ENCODE data around the gene RIPPLY3.
"Not testable (repeated sequence)": the region's sequence is repeated elsewhere in the genome, so short reads cannot be mapped to it uniquely, and the experiment has no call there.

RIPPLY3 gene

DNA sequence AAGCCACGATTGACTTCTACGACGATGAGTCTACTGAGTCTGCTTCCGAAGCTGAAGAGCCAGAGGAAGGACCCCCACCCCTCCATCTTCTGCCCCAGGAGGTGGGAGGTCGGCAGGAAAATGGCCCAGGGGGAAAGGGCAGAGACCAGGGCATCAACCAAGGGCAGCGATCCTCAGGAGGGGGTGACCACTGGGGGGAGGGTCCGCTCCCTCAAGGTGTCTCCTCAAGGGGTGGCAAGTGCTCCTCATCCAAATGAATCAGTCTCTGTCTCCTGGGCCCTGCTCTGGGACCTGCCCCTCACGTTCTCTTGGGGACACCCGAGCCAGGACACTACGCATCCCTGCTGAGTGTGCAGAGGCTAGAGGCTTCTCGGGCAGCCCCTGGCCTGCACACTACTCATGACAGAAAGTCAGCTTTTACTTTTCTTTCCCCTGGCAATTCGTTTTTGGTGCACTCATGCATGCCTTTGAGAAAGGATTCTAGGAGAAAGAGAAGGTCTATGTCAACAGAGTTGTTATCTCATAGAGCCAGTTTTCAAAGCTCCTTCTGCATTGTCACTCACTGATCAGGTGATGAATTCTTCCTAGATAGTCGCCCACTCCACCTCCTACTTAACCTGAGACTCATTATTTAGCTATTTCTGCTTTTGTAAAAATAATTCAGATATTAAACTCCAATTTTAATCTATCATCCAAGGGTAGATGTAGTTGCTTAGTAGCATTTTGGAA lies 11.6 kb downstream of the RIPPLY3 start:
- DNase-seq: no peak

DNA sequence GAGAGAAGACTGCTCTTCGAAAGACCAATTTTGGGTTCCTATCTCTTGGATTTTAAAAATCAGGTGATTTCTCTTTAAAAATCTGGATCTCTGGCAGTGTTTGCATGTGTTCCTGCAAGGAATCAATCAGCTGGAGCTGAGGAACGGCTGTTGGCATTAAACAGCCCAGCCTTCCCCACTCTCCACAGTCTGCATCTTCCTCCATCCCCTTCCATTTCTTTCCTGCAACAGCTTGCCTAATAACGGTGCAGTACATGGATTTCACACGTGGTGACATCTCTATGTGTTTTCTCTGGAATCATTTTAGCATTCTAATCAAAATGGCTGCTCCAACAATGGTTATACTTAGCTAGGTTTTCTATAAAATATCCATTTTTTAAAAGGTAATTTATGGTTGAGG lies 20.0 kb downstream of the RIPPLY3 start:
- no peak for DNase-seq

DNA sequence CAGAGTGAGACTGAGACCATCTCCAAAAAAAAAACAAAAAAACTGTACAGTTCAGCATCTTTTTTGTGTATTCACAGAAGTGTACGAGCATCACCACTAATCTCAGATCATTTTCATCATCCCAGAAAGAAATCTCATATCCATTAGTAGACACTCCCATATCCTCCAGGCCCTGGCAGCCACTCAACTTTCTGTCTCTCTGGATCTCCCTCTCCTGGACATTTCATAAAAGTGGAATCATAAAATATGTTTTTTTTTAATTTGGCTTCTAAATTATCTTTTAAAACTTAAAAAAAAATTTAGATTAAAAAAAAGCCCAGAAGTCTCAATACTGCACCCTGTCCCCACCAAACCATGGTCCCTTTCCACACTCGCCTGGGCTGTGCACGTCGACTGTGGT lies 22.1 kb downstream of the RIPPLY3 start:
- DNase-seq: no peak

DNA sequence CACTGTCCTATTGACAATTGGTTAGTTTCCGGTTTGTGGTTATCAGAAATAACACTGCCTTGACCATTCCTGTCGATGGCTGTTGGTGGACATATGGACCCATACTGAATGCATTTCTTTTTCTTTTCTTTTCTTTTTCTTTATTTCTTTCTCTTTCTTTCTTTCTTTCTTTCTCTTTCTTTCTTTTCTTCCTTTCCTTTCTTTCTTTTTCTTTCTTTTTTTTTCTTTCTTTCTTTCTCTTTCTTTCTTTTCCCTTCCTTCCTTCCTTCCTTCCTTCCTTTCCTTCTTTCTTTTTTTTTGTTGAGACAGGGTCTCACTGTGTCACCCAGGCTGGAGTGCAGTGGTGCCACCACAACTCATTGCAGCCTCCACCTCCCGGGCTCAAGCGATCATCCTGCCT lies 24.4 kb downstream of the RIPPLY3 start:
- DNase-seq: no peak

DNA sequence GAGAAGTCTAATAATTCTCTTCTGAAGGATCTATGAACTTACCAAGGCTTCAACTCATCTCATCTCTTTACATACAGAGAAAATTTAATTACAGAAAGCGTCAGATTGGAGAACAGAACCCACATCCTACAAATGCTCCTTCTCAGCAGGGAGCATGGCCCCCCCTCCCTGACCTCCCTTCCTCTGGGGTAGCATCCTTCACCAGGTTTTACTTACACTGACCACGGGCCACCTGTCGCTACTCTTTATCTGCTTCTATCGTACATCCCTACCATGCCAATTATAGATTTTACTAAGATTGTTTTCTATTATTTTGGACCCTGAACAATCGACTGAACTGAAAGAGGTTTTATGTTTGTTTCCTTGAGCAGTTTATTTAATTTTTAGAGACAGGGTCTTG lies 25.8 kb downstream of the RIPPLY3 start:
- no peak for DNase-seq

DNA sequence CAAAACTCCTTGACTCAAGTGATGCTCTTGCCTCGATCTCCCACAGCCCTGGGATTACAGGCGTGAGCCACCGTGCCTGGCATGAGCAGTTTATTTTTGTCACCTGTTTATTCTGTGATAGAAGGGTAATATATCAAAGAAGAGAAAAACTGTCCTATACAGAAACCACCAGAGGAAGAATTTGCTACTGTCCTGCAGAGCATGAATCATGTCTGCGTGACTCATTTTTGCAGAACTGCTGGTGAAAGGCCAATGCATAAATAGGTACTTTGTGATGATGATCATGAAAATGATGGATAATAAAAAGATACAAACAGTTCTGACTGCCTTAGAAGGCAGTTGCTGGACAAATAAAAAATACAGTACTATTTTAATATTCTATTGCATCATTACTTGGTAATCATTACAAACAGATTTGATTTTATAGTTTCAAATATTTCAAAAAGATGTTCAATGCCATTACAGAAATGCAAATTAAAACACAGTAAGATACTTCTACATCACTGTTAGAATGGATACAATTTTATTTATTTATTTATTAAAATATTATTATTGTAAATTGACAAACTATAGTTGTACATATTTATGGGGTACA lies 26.5 kb downstream of the RIPPLY3 start:
- DNase-seq: no peak

DNA sequence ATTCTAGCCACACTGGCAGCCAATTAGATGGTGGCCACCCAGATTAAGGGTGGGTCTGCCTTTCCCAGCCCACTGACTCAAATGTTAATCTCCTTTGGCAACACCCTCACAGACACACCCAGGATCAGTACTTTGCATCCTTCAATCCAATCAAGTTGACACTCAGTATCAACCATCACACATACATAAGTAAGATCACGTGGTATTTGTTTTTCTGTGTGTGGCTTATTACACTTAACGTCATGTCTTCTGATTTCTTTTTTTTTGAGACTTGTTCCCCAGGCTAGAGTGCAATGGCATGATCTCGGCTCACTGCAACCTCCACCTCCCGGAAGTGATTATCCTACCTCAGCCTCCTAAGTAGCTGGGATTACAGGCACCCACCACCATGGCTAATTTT lies 27.9 kb downstream of the RIPPLY3 start:
- not testable (repeated sequence) for DNase-seq

DNA sequence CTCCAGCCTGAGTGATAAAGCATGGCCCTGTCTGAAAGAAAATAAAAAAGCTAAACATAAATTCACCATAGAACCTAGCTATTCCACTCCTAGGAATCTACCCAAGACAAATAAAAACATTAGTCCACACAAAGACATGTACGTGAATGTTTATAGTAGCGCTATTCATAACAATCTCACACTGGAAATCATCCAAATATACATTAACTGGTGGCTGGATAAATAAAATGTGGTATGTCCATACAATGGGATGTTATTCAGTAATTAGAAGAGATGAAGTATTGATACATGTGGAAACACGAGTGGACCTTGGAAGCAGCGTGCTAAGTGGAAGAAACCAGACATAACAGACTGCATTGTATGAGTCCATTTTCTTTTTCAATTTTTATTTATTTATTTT lies 29.7 kb downstream of the RIPPLY3 start:
- DNase-seq: no peak

DNA sequence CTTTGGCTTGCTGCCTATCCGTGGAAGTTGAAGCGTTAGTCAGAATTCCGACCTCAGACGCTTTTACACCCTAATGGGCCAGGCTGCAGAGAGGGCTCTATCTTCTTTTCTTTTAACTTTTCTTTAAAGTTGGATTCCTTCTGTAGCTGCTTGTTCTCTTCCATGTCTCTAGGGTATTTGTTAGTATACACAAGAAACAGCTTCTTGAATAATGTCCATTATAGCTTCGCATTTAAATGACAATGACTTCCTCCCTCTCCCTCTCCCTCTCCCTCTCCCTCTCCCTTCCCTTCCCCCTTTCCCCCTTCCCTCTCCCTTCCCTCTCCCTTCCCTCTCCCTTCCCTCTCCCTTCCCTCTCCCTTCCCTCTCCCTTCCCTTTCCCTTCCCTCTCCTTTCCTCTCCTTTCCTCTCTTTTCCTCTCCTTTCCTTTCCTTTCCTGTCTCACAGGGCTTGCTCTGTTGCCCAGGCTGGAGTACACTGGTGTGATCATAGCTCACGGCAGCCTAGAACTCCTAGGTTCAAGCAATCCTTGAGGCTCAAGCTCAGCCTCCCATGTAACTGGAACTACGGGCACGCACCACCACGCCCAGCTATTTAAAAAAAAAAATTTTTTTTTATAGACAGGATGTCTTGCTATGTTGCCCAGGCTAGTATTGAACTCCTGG lies 33.0 kb downstream of the RIPPLY3 start:
- no peak for DNase-seq

DNA sequence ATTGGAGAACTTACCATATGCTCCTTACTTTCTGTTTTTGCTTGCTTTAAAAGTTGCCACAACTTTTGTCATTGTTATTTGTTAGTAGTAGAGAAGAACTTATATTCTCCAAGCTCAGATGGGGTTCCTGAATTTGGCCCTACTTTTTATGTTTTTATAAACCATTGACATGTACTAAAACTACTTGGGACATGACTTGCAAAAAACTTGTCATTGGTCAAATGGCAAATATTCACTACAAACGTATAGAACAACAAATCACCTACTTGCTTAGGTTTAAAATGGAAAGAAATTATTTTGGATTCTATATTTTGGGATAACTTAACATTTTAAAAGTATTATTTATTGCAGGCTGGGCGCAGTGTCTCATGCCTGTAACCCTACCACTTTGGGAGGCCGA lies 33.7 kb downstream of the RIPPLY3 start:
- DNase-seq: no peak

DNA sequence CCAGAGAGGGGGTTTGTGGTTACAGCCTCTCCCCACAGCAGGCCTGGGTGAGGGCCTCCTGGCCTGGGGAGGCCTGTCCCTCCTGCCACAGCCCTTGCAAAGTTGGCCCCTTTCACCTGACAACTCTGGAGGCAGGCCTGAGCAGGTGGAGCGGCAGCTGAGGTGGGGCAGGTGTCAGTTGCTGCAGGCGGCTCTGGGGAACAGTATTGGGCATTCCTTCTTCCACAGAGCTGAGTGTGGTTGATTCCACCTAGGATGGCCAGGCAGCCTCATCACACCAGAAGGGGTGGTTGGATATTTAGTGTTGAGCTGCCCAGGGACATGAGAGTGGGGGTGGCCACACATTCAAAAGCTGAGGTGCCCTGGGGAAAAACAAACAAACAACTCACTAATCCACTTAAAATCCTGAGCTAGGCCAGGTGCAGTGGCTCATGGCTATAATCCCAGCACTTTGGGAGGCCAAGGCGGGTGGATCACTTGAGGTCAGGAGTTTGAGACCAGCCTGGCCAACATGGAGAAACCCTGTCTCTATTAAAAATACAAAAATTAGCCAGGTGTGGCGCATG lies 35.3 kb downstream of the RIPPLY3 start:
- no peak for DNase-seq

DNA sequence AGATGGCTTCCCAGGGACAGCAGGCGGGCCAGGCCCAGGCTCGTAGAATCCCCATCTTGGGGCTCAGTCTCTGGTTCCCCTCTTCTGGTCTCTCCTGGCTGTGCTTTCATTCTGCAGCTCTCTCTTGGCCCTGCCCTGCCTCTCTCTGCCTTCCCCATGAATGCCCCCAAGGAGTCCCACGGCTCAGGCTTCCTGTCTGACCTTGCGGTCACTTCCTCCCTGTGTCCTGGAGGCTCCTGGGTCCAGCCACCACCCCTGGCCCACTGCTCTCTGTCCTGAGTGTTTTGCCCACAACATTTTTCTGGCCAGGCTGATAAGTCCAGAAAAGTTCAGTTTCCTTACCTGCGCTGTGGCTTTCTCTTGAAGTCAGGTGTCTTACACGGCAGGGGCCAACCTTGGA lies 37.3 kb downstream of the RIPPLY3 start:
- DNase-seq: no peak

DNA sequence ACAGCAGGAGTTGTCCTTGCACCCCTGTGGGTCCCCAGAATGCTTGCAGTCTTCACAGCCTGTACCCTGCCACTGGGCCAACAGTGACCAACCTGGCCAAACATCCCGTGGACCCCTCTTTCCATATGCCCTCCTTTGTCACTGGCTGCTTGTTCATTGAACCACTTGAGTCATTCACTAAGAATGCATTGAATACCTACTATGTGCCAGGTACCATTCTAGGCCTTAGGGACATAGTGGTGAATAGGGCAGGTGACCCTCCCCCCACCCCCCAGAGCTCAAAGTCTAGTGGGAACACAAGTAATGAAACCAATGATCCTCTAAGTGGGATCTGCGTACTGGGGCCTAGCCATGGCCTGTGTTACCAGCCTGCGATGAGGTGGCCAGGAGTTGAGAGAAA lies 38.1 kb downstream of the RIPPLY3 start:
- DNase-seq: no peak

DNA sequence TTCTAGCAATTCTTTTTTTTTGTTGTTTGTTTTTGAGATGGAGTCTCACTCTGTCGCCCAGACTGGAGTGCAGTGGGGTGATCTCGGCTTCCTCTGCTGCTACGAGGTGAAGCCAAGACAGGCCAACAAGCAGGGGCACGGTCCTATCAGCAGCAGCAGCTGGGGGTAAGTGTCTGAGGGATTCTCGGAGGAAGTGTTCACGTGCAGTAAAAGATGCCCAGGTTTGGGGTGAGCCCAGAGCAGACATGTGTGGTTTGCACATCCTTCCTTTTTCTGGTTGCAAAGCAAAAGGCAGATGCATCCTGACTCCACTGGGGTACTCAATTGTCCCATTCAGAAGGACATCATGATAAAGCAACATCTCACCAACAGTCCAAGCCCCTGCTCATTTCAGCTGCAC lies 38.6 kb downstream of the RIPPLY3 start:
- peak in 1 of 6 experiments; percentile 23 for DNase-seq

DNA sequence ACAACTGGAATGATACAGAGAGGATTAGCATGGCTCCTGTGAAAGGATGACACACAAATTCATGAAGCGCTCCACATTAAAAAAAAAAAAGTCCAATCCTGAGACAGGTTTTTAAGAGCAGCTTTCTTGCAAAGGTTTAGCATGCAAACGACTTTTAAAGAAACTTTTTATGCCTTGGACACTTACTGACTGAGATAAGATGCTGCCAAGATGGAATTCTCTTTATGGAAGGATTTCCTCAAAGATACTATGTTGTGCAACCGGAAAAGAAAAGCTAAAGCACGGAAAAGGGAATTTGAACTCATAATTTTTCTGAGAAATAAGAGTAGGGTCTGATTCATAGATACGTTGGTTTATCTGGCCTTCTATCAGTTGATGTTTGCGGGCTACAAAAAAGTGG lies 39.1 kb downstream of the RIPPLY3 start:
- DNase-seq: no peak

DNA sequence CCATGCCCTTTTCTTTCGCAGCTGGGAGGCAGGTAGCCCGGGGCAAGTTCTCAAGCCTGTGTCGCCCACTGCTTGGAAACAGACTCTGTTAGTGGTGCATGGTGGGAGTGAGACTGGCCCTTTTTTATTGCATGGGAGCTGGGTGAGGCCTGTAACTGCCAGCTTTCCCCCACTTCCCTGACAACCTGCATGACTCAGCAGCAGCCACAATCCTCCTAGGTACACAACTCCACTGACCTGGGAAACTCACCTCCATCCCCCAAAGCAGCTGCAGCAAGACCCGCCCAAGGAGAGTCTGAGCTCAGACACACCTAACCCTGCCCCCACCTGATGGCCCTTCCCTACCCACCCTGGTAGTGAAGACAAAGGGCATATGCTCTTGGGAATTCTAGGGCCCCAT lies 40.6 kb downstream of the RIPPLY3 start:
- DNase-seq: no peak

DNA sequence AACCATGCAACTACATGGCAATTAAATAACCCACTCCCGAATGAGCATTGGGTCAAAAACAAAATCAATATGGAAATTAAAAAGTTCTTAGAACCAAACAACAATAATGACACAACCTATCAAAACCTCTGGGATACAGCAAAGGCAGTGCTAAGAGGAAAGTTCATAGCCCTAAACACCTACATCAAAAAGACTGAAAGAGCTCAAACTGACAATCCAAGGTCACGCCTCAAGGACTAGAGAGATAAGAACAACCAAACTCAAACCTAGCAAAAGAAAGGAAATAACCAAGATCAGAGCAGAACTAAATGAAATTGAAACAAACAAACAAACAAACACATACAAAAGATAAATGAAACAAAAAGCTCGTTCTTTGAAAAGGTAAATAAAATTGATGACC lies 43.2 kb downstream of the RIPPLY3 start:
- DNase-seq: not testable (repeated sequence)

DNA sequence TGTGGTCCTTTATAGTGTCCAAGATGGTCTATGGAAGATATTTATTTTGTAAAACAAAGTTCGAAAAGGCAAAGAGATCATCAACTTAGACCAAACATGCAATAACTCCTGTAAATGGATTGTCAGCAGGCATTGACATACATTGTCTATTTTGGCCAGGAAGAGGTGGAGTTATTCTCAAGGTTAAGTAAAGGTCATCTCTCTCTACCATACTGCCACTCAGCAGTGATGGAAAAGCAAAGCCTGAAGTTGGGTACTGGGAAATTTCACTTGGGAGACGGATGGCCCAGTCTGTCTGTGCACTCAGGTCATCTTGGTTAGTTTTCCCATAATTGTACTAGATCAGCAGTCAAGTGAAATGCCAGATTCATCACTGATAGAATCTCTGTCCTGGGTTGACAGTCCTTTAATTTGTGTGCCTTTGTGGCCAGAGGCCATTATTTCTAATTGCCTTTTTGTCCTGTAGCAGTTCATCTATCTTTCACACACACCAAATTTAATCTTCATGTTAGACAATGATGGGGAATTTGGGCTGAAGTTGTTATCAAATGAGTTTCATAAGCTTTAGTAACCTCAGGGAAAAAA lies 48.9 kb downstream of the RIPPLY3 start:
- DNase-seq: no peak

DNA sequence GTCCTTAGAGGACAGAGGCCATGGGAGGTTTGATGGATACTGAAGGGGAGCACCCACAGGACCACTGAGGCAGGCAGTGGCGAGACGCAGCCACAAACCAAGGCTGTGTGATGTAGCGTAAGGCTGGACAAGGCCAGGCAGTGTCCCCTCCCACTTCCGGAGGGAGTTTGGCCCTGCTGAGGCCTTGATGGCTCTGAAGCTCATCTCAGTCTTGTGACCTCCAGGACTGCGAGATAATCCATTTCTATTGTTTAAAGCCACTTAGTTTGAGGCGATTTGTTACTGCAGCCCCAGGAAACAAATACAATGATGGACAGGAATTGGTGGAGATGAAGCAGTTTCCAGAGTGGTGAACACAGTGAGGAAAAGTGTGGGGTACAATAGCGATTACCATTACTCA lies 51.1 kb downstream of the RIPPLY3 start:
- DNase-seq: no peak

DNA sequence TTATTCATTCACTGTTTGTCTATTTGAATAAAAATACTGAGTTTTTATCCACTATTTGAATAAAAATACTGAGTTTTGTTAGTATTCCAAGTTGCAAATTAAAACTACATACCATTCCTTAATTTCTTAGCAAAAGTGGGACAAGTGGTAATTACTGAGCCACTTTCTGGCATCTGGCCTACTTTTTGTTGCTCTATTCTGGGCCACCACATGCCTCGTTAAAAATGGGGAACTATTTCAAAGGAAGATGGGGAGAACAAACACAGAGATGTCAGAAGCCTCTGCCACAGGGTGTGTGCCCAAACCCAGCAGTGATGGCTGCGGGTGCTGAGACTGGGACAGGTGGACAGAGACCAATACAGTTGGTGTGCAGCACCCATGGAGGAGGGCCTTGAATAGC lies 51.8 kb downstream of the RIPPLY3 start:
- no peak for DNase-seq

DNA sequence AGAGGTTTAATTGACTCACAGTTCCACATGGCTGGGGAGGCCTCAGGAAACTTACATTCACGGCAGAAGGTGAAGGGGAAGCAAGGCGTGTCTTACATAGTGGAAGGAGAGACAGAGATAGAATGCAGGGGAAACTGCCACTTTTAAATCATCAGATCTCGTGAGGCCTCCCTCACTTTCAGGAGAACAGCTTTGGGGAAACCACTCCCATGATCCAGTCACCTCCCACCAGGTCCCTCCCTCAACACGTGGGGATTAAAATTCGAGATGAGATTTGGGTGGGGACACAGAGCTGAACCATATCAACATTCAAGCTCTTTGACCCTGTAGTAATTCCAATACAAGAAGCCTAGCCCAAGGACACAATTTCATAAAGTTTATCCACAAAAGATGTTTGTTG lies 52.7 kb downstream of the RIPPLY3 start:
- DNase-seq: no peak

DNA sequence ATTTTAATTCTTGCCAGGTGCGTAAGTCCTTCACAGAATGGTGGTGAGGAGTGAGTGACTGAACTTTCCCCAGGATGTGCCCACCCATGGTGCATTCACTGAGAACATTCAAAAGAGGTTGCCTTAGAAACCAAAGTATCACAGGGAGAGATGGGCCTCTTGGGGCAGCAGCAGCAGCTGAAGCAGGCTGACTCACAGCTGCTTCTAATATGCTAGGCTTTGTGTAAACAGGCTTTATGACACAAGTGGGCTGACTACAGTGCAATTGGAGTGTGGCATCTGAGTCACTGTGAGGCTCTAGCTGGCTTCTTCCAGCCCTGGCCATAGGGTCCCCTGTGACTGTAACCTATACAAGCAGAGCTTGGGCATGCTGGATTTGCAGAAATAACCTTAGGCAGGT lies 53.8 kb downstream of the RIPPLY3 start:
- no peak for DNase-seq

DNA sequence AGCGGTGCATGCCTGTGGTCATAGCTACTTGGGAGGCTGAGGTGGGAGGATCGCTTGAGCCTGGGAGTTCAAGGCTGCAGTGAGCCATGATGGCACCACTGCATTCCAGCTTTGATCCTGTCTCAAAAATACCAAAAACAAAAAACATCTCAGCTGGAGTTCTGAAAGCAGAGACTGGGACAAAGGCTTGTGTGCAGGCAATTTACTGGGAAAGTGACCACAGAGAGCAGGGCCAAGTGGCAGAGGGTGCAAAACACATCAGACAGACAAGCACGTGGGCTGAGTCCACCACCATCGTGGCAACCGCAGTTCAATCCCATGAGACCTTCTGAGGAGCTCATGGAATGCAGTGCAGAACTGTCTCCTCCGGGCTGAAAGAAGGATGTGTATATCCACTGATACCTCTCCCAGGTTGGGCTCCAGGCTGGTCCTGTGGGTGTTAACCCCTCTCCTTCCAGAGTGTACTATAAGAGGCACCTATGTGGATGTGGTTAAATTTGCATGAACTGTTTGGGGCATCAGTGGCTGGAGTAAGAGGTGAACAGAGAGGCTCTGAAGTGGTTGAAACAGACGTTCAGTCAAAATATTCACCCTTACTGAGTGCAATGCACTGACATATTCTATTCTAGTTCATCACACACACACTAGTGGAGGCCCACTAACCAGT lies 55.6 kb downstream of the RIPPLY3 start:
- no peak for DNase-seq

Measured in stimulated activated naive CD4-positive, alpha-beta T cell (primary cell).